Measurements from ENCODE around the gene C15orf39.
"Not testable (repeated sequence)": the region's sequence is repeated elsewhere in the genome, so short reads cannot be mapped to it uniquely, and the experiment has no call there.

GRCh38 chr15:75245741-75246140, 44.1 kb downstream of the C15orf39 start:
- TF ChIP-seq, protein P1, sequence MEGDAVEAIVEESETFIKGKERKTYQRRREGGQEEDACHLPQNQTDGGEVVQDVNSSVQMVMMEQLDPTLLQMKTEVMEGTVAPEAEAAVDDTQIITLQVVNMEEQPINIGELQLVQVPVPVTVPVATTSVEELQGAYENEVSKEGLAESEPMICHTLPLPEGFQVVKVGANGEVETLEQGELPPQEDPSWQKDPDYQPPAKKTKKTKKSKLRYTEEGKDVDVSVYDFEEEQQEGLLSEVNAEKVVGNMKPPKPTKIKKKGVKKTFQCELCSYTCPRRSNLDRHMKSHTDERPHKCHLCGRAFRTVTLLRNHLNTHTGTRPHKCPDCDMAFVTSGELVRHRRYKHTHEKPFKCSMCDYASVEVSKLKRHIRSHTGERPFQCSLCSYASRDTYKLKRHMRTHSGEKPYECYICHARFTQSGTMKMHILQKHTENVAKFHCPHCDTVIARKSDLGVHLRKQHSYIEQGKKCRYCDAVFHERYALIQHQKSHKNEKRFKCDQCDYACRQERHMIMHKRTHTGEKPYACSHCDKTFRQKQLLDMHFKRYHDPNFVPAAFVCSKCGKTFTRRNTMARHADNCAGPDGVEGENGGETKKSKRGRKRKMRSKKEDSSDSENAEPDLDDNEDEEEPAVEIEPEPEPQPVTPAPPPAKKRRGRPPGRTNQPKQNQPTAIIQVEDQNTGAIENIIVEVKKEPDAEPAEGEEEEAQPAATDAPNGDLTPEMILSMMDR (IDR thresholded peaks at IDR 0.05) = not testable (repeated sequence)
- TF ChIP-seq ZFX (IDR thresholded peaks at IDR 0.05; ENCODE audit: borderline replicate concordance) = not testable (repeated sequence)
